HCT116 (cell line): Measurements from ENCODE around the gene TSC22D4. TPM values are rescaled to one million over a fixed set of nuclear protein-coding genes. Genes with fewer than 3 reads are reported as not detected.

Source experiments
- ATAC-seq: fragments of 200-7000 bp; cut with Tn5 transposase; 2 replicates; pipeline ENCODE4 v1.9.1; 2020; ENCODE audit warnings: mild to moderate bottlenecking, moderate library complexity
- BruUV-seq: library from RNA; stranded (reverse); fragments of 400-500 nt; replicated peaks from 2 replicates; lab custom pipeline; 2021; lab: Mats Ljungman, UMichigan
- CTCF ChIA-PET: fragments of 300-600 bp; sonication (Branson Sonifier 250); formaldehyde crosslinking; loops from one replicate; lab custom pipeline; 2021; ENCODE audit warnings: antibody characterized with exemption; lab: Charles Lee
- POLR2A ChIA-PET: fragments of 300-600, 350-600 bp; sonication (Branson Sonifier 250); formaldehyde crosslinking; loops from one replicate; lab custom pipeline; 2021; ENCODE audit warnings: antibody characterized with exemption; lab: Charles Lee
- RAD21 ChIA-PET, 2 experiments: fragments of 300-600 bp; sonication (Branson Sonifier 250); formaldehyde crosslinking; loops; one replicate each; lab custom pipeline; 2023; ENCODE audit warnings: low total read pairs in 2 of 2; ENCODE audit not compliant: uncharacterized antibody in 2 of 2, unreplicated experiment in 2 of 2, low non-redundant PET in 1 of 2; lab: Charles Lee
- DNase-seq: peaks from one replicate; pipeline ENCODE4 v3.0.0-alpha.2; 2010; ENCODE audit warnings: low read depth, low spot score
- H2AFZ ChIP-seq: fragments of 200-600 bp; shearing (Covaris generic), sonication (generic); 2 replicates; pipeline ENCODE4 v1.6.1; 2017; ENCODE audit warnings: low read depth, mixed run types, mixed read lengths, antibody characterized with exemption, low read length; ENCODE audit not compliant: poor library complexity, severe bottlenecking
- H3K27ac ChIP-seq: 2 replicates; pipeline ENCODE4 v1.5.1; 2012; ENCODE audit warnings: low read depth, low read length
- H3K27me3 ChIP-seq: fragments of 200-600 bp; sonication (generic); 2 replicates; pipeline ENCODE4 v1.6.1; 2016; ENCODE audit warnings: mixed run types, low read length, mixed read lengths; ENCODE audit not compliant: insufficient read depth
- H3K36me3 ChIP-seq, 2 experiments: fragments of 200-500 bp in 1 of 2; fragments of 200-600 bp in 1 of 2; sonication (Bioruptor generic) in 1 of 2; sonication (generic) in 1 of 2; 2 replicates each; pipeline versions ENCODE4 v1.5.1 to v1.6.1; 2014 to 2016; ENCODE audit warnings: low read length in 2 of 2, inconsistent platforms in 1 of 2, mixed read lengths in 1 of 2, mixed run types in 1 of 2; ENCODE audit not compliant: insufficient read depth in 2 of 2, control insufficient read depth in 1 of 2
- H3K4me1 ChIP-seq, 2 experiments: fragments of 200-600 bp in 1 of 2; sonication (generic) in 1 of 2; 2 replicates each; pipeline versions ENCODE4 v1.5.1 to v1.6.1; 2012 to 2017; ENCODE audit warnings: low read length in 2 of 2, inconsistent platforms in 1 of 2, mild to moderate bottlenecking in 1 of 2, mixed read lengths in 1 of 2, mixed run types in 1 of 2, moderate library complexity in 1 of 2; ENCODE audit not compliant: insufficient read depth in 2 of 2, control insufficient read depth in 1 of 2
- H3K4me2 ChIP-seq: fragments of 200-600 bp; sonication (generic); 2 replicates; pipeline ENCODE4 v1.6.1; 2017; ENCODE audit warnings: mixed run types, low read length, mixed read lengths
- H3K4me3 ChIP-seq, 2 experiments: fragments of 200-600 bp in 1 of 2; sonication (generic) in 1 of 2; replicated peaks in 1 of 2; 2 replicates each; pipeline ENCODE4 v1.5.1; 2011 to 2016; ENCODE audit warnings: low read length in 2 of 2, control low read depth in 1 of 2, low read depth in 1 of 2, mild to moderate bottlenecking in 1 of 2, mixed read lengths in 1 of 2, mixed run types in 1 of 2
- H3K79me2 ChIP-seq: fragments of 200-600 bp; sonication (generic); 2 replicates; pipeline ENCODE4 v1.6.1; 2017; ENCODE audit warnings: mild to moderate bottlenecking, mixed run types, low read length, moderate library complexity, mixed read lengths; ENCODE audit not compliant: insufficient read depth
- H3K9ac ChIP-seq: fragments of 200-600 bp; sonication (generic); 2 replicates; pipeline ENCODE4 v1.6.1; 2016; ENCODE audit warnings: low read length, mixed read lengths
- H3K9me2 ChIP-seq: fragments of 200-600 bp; sonication (generic), shearing (Covaris generic); 2 replicates; pipeline ENCODE4 v1.6.1; 2017; ENCODE audit warnings: mixed run types, mild to moderate bottlenecking, moderate library complexity; ENCODE audit not compliant: insufficient read depth
- H3K9me3 ChIP-seq, 2 experiments: fragments of 200-500 bp in 1 of 2; fragments of 200-600 bp in 1 of 2; sonication (Bioruptor generic) in 1 of 2; sonication (generic) in 1 of 2; 2 replicates each; pipeline ENCODE4 v1.6.1; 2014 to 2017; ENCODE audit warnings: low read length in 2 of 2, mixed read lengths in 2 of 2, inconsistent platforms in 1 of 2, low read depth in 1 of 2, mild to moderate bottlenecking in 1 of 2, mixed run types in 1 of 2, moderate library complexity in 1 of 2; ENCODE audit not compliant: control insufficient read depth in 1 of 2, insufficient read depth in 1 of 2
- H4K20me1 ChIP-seq: fragments of 200-600 bp; sonication (generic), shearing (Covaris generic); 2 replicates; pipeline ENCODE4 v1.6.1; 2017; ENCODE audit warnings: mixed run types, mild to moderate bottlenecking, moderate library complexity; ENCODE audit not compliant: insufficient read depth
- CBX3 ChIP-seq: IDR thresholded peaks from 2 replicates; pipeline ENCODE4 v1.6.1; 2012; ENCODE audit warnings: low read depth
- CEBPB ChIP-seq: IDR thresholded peaks from 2 replicates; pipeline ENCODE4 v1.6.1; 2012; ENCODE audit warnings: low read depth
- EZH2 ChIP-seq: fragments of 200-600 bp; sonication (generic); IDR thresholded peaks from 2 replicates; pipeline ENCODE4 v1.6.1; 2017; ENCODE audit warnings: antibody characterized with exemption, mixed run types
- MAX ChIP-seq: IDR thresholded peaks from 2 replicates; pipeline ENCODE4 v1.6.1; 2012
- RAD21 ChIP-seq: IDR thresholded peaks from 2 replicates; pipeline ENCODE4 v1.6.1; 2012; ENCODE audit warnings: low read depth, mild to moderate bottlenecking
- ZNF274 ChIP-seq: fragments of 200-500 bp; sonication (Bioruptor generic); IDR thresholded peaks from 2 replicates; pipeline ENCODE4 v1.6.1; 2014; ENCODE audit warnings: mild to moderate bottlenecking, low read depth, low read length, inconsistent platforms
- intact Hi-C: fragments of 100-400 bp; cut with micrococcal nuclease; formaldehyde crosslinking; loops from 2 replicates; pipeline ENCODE4 v1.10.0; 2022
- total RNA-seq: library from RNA; stranded (reverse); gene quantifications from one replicate; pipeline ENCODE4 v1.2.1, GENCODE V29; 2021; ENCODE audit not compliant: unreplicated experiment
- TF ChIP-seq, protein P1 (sequence below), 3 experiments: fragments of 200-600 bp in 1 of 3; sonication (generic) in 1 of 3; IDR thresholded peaks in 2 of 3; conservative IDR thresholded peaks in 1 of 3; 2 replicates each; pipeline ENCODE4 v1.5.1; 2012 to 2017; ENCODE audit warnings: low read depth in 2 of 3, low read length in 2 of 3, antibody characterized with exemption in 1 of 3, borderline replicate concordance in 1 of 3, control low read depth in 1 of 3, mild to moderate bottlenecking in 1 of 3, mixed read lengths in 1 of 3, mixed run types in 1 of 3, moderate library complexity in 1 of 3; ENCODE audit not compliant: insufficient read depth in 1 of 3

The TSC22D4 gene
- total RNA-seq, 1 experiment from 2014 or later: 36.9 TPM

GRCh38 chr7:100438172-100438571 is 40.8 kb downstream of the TSC22D4 start:
- no peak for ATAC-seq
- Histone ChIP-seq H3K36me3 (peaks cover 5 to 19% of the 10 kb centered on the region in 2 experiments; a peak in 2 of 4 replicates), H3K9me2 (no peaks in the 10 kb centered on the region), H3K9me3 (no peaks in the 10 kb centered on the region), H2AFZ (no peak overlapping the region), H3K4me2 (no peak overlapping the region), H3K4me3 (no peak overlapping the region), H3K27me3 (no peaks in the 10 kb centered on the region), H3K4me1 (peaks cover 2 to 32% of the 10 kb centered on the region in 2 experiments; a peak in 3 of 4 replicates), H3K27ac (no peak overlapping the region), H4K20me1 (no peaks in the 10 kb centered on the region), H3K79me2 (peaks cover 26% of the 10 kb centered on the region), H3K9ac (no peak overlapping the region)
- BruUV-seq: no TSS peak
- RAD21 ChIA-PET: no interaction called here
- CTCF ChIA-PET: no interaction called here
- TF ChIP-seq CEBPB: no peak
- no peak for TF ChIP-seq CBX3
- no peak for TF ChIP-seq MAX
- TF ChIP-seq ZNF274: no peak
- no peak for TF ChIP-seq EZH2
- no peak for TF ChIP-seq RAD21
- TF ChIP-seq, protein P1, sequence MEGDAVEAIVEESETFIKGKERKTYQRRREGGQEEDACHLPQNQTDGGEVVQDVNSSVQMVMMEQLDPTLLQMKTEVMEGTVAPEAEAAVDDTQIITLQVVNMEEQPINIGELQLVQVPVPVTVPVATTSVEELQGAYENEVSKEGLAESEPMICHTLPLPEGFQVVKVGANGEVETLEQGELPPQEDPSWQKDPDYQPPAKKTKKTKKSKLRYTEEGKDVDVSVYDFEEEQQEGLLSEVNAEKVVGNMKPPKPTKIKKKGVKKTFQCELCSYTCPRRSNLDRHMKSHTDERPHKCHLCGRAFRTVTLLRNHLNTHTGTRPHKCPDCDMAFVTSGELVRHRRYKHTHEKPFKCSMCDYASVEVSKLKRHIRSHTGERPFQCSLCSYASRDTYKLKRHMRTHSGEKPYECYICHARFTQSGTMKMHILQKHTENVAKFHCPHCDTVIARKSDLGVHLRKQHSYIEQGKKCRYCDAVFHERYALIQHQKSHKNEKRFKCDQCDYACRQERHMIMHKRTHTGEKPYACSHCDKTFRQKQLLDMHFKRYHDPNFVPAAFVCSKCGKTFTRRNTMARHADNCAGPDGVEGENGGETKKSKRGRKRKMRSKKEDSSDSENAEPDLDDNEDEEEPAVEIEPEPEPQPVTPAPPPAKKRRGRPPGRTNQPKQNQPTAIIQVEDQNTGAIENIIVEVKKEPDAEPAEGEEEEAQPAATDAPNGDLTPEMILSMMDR (IDR thresholded peaks at IDR 0.05 in 2 of 3, conservative IDR thresholded peaks at IDR 0.05 in 1 of 3; ENCODE audit: borderline replicate concordance in 1 of 3, insufficient read depth in 1 of 3, low read depth in 2 of 3, low read length in 2 of 3): no peak
- intact Hi-C loops: no loop called here
- DNase-seq: no peak
- POLR2A ChIA-PET: interaction anchor here (1.9 kb wide), 1 partner anchor 9 kb away, joined by 7 read pairs; the partner anchor contains the start of gene MEPCE
